SHP77 treated with DMSO at 0.1 percent for 48 hours (cell line): ENCODE measurements around the gene ZNF101.

Experiments used
- DNase-seq: peaks from one replicate; lab custom pipeline; 2025; lab: John Stamatoyannopoulos, UW

Gene ZNF101

DNA sequence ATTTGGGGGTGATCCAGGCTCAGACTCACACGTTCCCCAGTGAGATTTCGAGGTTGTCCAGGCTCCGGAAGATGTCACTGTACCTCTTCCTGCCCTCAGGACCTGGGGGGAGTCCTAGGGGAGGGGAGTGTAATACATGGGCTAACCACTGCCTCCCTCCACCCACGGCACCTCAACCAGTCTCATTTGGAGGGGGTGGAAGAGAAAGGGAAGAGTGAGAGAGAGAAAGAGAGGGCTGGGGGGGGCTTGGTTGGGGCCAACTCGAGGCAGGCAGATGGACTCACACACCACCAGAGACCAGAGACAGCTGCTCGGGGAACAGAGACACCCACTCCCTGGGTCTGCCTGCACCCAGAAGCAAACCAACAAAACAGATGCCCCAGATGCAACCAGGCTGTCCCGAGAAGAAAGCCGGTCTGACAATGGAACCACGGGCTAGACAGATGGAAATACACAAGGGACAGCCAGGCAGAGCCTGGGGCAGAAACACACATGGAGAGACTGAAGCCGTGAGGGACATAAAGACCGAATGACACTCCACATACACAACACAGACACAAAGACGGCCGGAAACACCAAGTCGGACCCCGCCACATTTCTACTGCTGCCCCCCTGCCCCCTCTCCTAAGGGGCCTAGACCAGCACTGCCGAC lies 26.0 kb upstream of the ZNF101 start:
- no peak for DNase-seq

- no peak for DNase-seq
These were observed 25.2 kb upstream of the ZNF101 start, which contains the start of gene GMIP for GRCh38 chr19:19643158-19644053. GMIP (minus strand) TSS chr19:19643657; CDS start chr19:19643529, 128 bp downstream.

DNA sequence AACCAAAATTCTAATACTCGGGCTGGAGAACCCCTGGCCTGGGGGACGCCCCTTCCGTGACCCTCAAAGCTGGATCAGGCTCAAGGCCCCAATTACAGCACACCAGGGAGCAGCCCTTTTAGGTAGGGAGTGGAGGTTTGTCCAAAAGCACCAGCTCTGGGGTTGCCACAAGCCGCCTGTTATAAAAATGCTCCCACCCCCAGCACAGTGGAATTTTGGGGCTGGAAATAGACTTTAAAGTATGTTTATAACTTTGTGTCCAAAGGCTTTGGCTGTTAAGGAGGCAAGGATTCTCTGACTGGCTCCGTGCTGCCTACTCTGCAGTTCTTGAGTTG lies 24.6 kb upstream of the ZNF101 start:
- no peak for DNase-seq

DNA sequence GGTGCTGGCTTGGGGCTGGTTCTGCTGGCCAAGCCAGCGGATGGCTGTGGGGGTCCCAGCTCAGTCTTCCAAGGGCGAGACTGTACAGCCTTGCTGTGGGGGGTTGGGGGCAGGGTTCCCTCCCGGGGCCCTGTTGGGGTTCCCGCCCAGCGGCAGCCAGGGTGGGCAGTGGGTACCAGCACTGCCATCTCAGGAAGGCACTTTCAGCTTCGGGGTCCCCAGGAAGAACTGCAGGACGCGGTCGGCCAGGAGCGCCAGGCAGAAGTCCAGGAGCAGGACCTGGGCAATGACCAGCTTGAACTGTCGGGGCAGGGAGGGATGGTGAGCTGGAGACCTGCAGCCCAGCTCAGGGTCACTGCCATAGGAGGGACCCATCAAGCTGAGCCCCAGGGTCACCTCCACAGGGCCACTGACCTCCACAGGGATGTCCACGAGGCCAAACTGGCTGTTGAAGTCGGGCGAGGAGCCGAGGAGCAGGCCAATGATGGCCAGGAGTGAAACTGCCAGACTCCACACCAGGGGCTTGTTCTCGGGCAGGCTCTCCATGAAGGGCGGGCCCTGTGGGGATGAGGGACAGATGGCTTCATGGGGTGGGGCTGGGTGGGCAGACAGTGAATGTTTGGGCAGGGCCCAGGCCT lies 23.3 kb upstream of the ZNF101 start:
- DNase-seq: no peak

GRCh38 chr19:19647037-19647835 lies 21.4 kb upstream of the ZNF101 start:
- no peak for DNase-seq

DNA sequence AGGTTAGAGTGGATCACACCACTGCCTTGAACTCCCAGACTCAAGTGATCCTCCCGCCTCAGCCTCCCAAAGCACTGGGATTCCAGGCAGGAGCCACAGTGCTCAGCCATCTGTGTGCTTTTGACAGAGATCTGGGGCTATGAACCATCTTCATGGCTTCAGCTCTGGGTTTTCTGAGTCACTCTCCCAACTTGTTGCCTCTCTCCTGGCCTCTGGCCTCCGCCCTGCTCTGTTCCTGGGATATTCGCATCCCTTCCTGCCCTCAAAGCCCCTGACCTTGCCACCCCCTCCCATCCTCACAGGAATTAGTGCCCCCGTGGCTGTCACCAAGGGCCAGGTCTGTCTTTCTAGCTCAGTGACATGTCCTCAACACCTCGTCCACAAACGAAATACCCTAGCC lies 19.5 kb upstream of the ZNF101 start:
- no peak for DNase-seq

GRCh38 chr19:19649580-19649995 lies 19.1 kb upstream of the ZNF101 start:
- no peak for DNase-seq

DNA sequence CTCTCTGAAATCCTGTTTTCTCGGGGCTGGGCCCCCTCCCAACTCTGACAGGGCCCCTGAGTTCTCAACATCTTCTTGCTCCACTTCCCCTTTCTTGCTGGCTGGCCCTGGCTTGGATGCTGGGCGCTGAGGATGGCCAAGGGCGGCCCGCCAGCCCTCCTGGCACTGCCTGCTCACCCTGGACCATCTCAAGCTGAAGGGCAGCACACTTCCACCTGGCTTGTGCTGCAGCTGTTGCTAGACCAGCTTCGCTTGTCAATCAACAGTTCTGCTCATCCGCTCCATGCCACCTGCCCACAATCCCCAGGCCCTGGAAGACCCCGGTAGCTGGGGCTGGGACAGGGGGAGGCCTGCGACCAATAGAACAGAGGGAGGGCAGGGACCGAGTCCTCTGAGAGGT lies 18.3 kb upstream of the ZNF101 start:
- no peak for DNase-seq

GRCh38 chr19:19651076-19651475 lies 17.6 kb upstream of the ZNF101 start:
- no peak for DNase-seq

GRCh38 chr19:19652482-19653295 lies 15.9 kb upstream of the ZNF101 start:
- DNase-seq: no peak

GRCh38 chr19:19653597-19654147 lies 15.0 kb upstream of the ZNF101 start:
- DNase-seq: no peak

DNA sequence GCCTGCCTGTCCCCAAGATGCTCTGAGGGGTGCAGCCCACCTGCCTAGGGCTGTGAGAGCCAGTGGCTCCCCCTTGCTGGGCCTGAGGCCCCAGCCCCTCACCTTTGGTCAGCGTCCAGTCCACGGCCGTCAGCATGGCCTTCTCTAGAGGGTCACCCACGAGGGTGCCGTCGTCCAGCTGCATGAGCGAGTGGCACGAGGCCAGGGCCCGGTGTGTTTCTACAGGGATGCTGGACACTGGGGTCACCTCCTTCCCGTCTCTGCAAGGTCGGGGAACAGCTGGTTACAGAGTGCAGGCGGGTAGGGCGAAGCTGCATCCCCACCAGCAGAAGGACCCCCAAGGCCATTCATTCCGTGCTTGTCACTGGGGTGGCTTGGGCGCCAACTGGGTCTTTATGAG lies 14.2 kb upstream of the ZNF101 start:
- DNase-seq: no peak

- DNase-seq: no peak
These were observed 13.5 kb upstream of the ZNF101 start for GRCh38 chr19:19655051-19655594.

GRCh38 chr19:19655641-19656343 lies 12.8 kb upstream of the ZNF101 start:
- no peak for DNase-seq

DNA sequence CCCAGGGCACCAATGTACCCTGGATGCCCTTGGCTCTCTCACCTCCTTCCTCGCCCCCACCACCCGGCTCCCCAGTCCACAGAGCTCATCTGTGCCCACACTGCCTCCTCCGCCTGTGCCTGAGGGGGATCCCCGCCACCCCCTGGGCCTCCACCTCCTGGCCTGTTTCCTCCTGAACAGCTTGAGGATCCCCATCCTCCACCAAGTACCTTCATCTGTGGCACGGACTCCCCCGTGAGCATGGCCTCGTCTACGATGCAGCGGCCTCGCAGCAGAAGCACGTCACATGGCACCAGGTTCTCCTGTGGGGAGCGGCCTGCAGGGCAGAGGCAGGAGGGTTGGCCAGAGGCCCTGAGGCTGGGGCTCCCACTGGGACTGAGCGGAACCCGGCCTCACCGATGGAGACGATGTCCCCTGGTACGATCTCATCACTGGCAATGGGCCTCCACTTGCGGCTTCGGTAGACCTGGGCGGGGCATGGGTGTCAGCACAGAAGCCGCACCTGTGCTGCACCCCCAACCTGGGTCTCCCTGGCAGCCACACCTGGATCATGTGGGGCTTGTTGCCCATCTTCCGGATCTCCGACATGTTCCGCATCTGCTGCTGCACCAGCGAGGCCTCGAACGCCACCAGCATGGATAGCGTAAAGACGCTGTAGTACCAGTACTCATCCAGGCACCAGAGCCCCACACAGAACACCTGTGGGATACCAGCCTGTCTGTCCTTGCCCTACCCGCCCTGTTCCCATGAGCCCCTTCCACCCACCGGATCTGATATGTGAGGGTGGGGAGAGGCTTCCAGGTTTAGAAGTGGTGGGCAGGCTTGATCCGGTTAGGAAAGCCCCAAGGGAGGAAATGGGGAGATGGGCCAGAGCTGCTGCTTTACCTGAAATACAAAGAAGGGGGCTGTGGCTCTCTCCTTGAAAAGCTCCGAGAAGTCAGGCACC lies 11.9 kb upstream of the ZNF101 start:
- no peak for DNase-seq

- no peak for DNase-seq
These were observed 11.2 kb upstream of the ZNF101 start for GRCh38 chr19:19657397-19657783.

DNA sequence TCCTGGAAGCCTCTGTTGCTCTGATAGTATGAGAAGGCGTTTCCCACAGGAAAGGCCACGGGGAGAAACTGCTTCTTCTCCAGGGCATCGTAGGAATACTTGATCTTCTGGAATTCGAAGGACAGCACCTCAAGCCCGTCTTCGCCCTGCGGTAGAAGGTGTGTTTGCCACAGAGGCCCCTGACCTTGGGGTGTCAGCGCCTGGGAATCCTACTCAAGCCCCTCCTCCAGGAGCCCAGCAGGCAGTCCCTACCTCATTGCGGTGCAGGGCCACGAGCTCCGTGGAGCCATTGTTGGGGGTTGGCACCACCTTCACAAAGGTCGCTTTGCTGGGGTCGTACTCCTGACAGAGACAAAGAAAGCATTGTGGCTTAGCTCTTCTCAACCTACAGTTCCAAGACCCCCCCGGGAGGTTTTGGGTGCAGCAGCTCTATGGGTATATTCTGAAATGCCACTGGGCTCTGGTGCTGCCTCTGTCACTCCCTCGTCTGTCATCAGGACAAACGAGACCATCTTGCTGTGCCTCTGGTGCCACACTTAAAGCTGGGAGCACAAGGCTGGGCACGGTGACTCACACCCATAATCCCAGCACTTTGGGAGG lies 8.9 kb upstream of the ZNF101 start:
- DNase-seq: no peak

GRCh38 chr19:19661141-19661674 lies 7.4 kb upstream of the ZNF101 start:
- DNase-seq: no peak
